Effector memory CD4-positive, alpha-beta T cell (primary cell): ENCODE measurements around the gene DDX41.
A peak's percentile ranks its signal among the peaks of the same experiment; 100 is the strongest.
"Not testable (repeated sequence)": the region's sequence is repeated elsewhere in the genome, so short reads cannot be mapped to it uniquely, and the experiment has no call there.

ENCODE experiments used
- DNase-seq, 3 donors: peaks; one replicate each; pipeline ENCODE4 v3.0.0-alpha.2; 2020
- H3K27ac ChIP-seq: 2 replicates; pipeline ENCODE4 v1.7.0; 2013; ENCODE audit warnings: mild to moderate bottlenecking, low read length, moderate library complexity; ENCODE audit not compliant: insufficient read depth, poor library complexity, severe bottlenecking
- H3K27me3 ChIP-seq: replicated peaks from 2 replicates; pipeline ENCODE4 v1.7.0; 2013; ENCODE audit warnings: mild to moderate bottlenecking, low read length; ENCODE audit not compliant: insufficient read depth, control insufficient read depth, poor library complexity, severe bottlenecking
- H3K36me3 ChIP-seq: 2 replicates; pipeline ENCODE4 v1.7.0; 2013; ENCODE audit warnings: mild to moderate bottlenecking, low read length, moderate library complexity; ENCODE audit not compliant: control insufficient read depth, insufficient read depth
- H3K4me1 ChIP-seq: 2 replicates; pipeline ENCODE4 v1.7.0; 2013; ENCODE audit warnings: low read length, mild to moderate bottlenecking; ENCODE audit not compliant: control insufficient read depth, insufficient read depth, poor library complexity, severe bottlenecking
- H3K4me3 ChIP-seq: 2 replicates; pipeline ENCODE4 v1.7.0; 2013; ENCODE audit warnings: low read length, low read depth, mild to moderate bottlenecking; ENCODE audit not compliant: insufficient read depth, poor library complexity, severe bottlenecking
- H3K9me3 ChIP-seq: 2 replicates; pipeline ENCODE4 v1.7.0; 2013; ENCODE audit warnings: mild to moderate bottlenecking, low read length, moderate library complexity; ENCODE audit not compliant: control insufficient read depth
- total RNA-seq, 3 donors: gene quantifications; one replicate each; lab custom pipeline; 2026; lab: John Stamatoyannopoulos, UW

The DDX41 gene
- total RNA-seq, result 41.3 to 47.0 (median 41.7) reads per million in 3 donors

DNA sequence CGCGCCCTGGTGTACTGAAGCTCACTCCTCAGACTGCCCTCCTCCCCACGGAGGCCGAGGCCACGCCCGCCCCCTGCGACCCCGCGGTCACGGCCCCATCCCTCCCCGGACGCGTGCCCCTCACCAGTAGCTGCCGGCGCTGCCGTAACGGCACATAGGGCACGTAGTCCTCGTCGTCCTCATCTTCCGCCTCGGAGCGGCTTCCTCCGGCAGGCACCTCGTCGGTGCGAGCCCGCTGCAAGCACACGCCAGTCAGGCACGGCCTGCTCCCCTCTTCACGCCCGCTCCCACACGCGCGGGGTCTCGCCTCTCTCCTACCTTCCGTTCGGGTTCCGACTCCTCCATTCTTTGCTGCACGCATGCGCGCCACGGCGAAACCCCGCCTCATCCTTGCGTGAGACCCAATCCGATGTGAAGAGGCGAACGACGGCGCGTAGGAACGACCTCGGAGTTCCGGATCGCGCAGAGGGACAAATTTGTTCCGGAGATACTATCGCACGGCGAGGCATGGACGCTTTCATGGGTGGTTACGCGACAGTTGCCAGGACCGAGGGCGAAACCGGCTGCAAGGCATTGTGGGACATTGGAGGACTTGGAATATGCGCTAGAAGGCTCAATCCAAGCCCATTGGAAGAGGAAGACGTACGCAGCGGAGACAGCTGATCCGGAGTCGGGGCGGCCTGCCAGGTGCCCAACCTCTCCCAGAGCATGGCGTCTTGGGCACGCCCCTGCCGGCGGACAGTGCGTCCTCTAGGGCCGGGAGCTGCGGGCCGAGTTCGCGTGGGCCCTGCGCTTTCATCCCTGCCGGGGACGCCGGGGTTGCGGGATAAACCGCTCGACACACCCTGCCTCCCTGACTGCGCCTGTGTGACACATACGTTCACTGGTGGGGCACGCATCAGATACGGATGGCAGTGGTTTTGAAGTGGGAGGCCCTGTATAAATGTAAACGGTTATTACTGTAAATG is at the start of gene DDX41:
TSS of gene DDX41 (minus strand) at position 361 of the 968 bp plus-strand sequence. CDS start at position 345, 16 bp downstream.
- Histone ChIP-seq H3K27me3 (no peaks in the 10 kb centered on the region), H3K36me3 (peaks cover 41% of the 10 kb centered on the region), H3K27ac (peak within 1 kb of the TSS; percentile 72), H3K4me3 (peak within 1 kb of the TSS; percentile 89), H3K4me1 (peaks cover 21% of the 10 kb centered on the region), H3K9me3 (no peaks in the 10 kb centered on the region)
- DNase-seq, result peak; percentile 91 to 93 (median 91)

DNA sequence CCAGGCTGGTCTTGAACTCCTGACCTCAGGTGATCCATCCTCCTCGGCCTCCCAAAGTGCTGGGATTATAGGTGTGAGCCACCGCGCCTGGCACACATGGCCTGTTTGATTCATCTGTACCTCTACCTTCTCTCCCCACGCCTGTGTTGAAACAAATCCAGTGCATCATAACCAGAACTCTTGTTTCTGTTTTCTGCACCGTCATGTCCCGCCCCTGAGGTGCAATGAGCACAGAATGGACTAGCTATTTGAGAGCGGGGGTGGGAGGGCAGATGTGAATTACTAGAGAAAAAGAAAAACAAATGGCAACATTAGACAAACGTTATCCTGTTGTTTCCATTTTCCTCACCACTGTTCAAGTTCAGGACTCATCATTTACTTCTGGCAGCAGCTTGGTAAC is 48.3 kb upstream of the DDX41 start:
- no peaks in the 10 kb centered on the region for H3K36me3 ChIP-seq
- DNase-seq, result no peak
- no peak overlapping the region for H3K27ac ChIP-seq
- H3K27me3 ChIP-seq, result no peaks in the 10 kb centered on the region
- H3K4me1 ChIP-seq, result no peaks in the 10 kb centered on the region
- H3K9me3 ChIP-seq, result no peaks in the 10 kb centered on the region
- no peak overlapping the region for H3K4me3 ChIP-seq

DNA sequence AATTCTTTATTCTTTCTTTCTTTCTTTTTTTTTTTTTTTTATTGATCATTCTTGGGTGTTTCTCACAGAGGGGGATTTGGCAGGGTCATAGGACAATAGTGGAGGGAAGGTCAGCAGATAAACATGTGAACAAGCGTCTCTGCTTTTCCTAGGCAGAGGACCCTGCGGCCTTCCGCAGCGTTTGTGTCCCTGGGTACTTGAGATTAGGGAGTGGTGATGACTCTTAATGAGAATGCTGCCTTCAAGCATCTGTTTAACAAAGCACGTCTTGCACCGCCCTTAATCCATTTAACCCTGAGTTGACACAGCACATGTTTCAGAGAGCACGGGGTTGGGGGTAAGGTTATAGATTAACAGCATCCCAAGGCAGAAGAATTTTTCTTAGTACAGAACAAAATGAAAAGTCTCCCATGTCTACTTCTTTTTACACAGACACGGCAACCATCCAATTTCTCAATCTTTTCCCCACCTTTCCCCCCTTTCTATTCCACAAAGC is 42.7 kb upstream of the DDX41 start:
- H3K9me3 ChIP-seq, H3K4me1 ChIP-seq, H3K36me3 ChIP-seq, H3K27ac ChIP-seq, H3K4me3 ChIP-seq, DNase-seq, H3K27me3 ChIP-seq: not testable (repeated sequence)

DNA sequence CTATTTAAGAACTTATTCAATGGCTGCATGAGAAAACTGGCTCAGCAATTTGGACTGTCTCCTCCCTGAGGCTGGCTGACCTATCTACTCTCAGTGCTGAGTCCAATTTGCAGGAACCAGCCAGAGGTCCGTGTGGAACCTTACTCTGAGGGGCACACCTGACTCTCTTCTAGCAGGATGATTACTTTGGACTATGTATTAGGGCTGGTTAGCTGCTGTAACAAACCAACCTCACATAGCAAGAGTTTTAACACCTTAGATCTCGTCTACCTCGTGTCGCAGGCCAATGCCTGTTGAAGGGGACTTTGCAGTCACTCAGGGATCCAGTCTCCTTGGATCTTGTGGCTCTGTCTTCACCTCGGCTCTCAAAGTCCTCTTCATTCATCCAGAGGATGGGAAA is 41.0 kb upstream of the DDX41 start:
- Histone ChIP-seq H3K36me3 (no peaks in the 10 kb centered on the region), H3K4me1 (peaks cover 19% of the 10 kb centered on the region), H3K4me3 (no peak overlapping the region), H3K27me3 (no peaks in the 10 kb centered on the region), H3K27ac (no peak overlapping the region), H3K9me3 (no peaks in the 10 kb centered on the region)
- DNase-seq, result no peak

DNA sequence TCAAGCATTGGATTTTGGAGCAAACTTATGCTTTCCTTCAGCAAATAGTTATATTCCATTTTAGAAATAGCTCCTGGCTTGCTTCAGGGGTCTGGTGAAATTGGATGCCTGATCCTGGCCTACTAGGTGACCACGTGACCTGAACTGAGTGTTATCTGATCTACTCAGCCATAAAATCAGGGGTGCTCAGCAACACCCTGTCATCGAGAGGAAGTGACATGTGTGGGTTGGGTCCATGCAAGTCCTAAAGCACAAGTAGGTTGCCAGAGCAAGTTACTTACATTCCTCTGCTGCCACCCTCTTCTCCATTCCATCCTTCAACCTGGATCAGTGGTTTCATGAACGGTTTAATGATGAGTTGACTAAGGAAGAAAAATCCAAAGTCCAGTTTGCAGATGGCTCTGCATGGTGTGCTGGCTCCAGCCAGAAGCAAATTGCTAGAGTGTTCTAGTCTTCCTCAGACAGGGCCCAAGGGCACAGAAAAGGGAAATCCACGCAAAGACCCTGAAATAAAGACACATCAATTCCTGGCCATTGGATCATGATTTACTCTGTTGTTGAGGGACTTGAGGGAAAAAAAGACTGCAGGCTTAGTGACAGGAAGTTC is 40.4 kb upstream of the DDX41 start:
- H3K4me1 ChIP-seq, result peaks cover 23% of the 10 kb centered on the region
- no peaks in the 10 kb centered on the region for H3K27me3 ChIP-seq
- H3K4me3 ChIP-seq, result no peak overlapping the region
- no peaks in the 10 kb centered on the region for H3K36me3 ChIP-seq
- no peak overlapping the region for H3K27ac ChIP-seq
- H3K9me3 ChIP-seq, result no peaks in the 10 kb centered on the region
- peak in 1 of 3 donors; percentile 9 for DNase-seq

DNA sequence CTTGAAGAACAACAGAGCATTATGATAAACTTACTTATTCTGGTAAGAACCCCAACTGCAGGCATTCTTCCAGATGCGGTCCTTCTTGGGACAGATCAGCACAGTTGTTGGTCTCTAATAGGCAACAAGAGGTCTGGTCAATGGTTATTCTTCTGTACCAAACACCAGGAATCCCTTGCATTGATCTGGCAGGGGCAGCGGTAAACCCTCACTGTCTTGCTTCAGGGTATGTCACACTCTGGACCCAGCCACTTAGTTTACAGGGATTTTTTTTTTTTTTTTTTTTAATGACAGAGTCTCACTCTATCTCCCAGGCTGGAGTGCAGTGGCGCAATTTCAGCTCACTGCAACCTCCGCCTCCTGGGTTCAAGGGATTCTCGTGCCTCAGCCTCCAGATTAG is 38.9 kb upstream of the DDX41 start:
- H3K36me3 ChIP-seq, result peaks cover 7% of the 10 kb centered on the region
- no peak overlapping the region for H3K27ac ChIP-seq
- H3K9me3 ChIP-seq, result no peaks in the 10 kb centered on the region
- peaks cover 23% of the 10 kb centered on the region for H3K4me1 ChIP-seq
- no peaks in the 10 kb centered on the region for H3K27me3 ChIP-seq
- no peak for DNase-seq
- no peak overlapping the region for H3K4me3 ChIP-seq

DNA sequence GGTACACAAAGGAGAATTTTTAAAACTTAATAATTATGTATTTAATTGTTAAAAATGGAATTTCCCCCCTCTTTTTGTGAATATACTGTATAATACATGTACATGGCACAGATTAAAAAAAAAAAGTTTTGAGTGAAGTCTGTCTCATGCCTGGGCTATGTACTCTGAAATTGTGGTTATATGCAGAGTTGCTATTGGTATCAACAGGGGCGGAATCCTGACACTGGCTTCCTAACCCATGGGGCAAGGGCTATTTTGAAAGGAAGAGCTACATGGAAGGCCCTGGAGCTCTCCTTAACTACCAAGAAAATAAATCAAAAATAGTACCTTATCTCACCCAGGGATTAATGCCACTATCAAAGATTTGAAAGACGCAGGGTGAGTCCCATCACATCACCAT is 38.5 kb upstream of the DDX41 start:
- peaks cover 23% of the 10 kb centered on the region for H3K4me1 ChIP-seq
- DNase-seq, result no peak
- H3K4me3 ChIP-seq, result no peak overlapping the region
- no peak overlapping the region for H3K27ac ChIP-seq
- no peaks in the 10 kb centered on the region for H3K27me3 ChIP-seq
- no peaks in the 10 kb centered on the region for H3K9me3 ChIP-seq
- H3K36me3 ChIP-seq, result peaks cover 9% of the 10 kb centered on the region

DNA sequence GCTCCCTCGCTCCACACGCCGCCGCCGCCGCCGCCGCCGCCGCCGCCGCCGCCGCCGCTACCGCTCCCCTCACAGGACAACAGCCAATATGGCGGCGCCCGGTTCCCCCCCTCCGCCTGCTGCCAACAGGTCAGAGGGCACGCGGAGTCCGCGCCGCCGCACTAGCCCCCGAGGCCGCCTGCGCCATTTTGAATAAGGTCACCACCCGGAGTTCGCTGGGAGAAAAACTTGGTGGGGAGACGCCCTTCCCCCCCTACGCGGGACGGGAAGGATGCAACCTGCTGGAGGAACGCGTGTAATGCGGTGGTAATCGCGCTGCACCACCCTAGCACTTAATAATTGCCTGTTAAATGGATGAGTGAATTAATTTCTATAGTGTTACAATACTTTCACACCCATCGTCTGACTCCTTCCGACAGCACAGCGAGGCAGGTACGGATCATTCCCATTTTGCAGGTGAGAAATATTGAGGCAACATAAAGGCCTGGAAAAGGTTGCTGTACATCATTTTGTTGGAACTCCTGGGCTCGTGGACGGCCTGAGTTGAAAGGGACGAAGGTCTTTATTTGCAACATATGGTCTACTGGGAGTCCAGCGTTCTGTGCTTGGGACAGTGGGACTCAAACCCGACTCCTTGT is 37.8 kb upstream of the DDX41 start, which contains the start of gene FAM193B:
TSS of gene FAM193B (minus strand) at position 90 of the 638 bp plus-strand sequence. CDS start 105 bp downstream, outside the sequence.
- H3K27me3 ChIP-seq, result no peaks in the 10 kb centered on the region
- H3K27ac ChIP-seq, result peak within 1 kb of the TSS; percentile 65
- no peaks in the 10 kb centered on the region for H3K9me3 ChIP-seq
- H3K4me3 ChIP-seq, result peak within 1 kb of the TSS; percentile 77
- peaks cover 9% of the 10 kb centered on the region for H3K36me3 ChIP-seq
- DNase-seq, result peak; percentile 87 to 93 (median 91)
- H3K4me1 ChIP-seq, result peaks cover 23% of the 10 kb centered on the region

DNA sequence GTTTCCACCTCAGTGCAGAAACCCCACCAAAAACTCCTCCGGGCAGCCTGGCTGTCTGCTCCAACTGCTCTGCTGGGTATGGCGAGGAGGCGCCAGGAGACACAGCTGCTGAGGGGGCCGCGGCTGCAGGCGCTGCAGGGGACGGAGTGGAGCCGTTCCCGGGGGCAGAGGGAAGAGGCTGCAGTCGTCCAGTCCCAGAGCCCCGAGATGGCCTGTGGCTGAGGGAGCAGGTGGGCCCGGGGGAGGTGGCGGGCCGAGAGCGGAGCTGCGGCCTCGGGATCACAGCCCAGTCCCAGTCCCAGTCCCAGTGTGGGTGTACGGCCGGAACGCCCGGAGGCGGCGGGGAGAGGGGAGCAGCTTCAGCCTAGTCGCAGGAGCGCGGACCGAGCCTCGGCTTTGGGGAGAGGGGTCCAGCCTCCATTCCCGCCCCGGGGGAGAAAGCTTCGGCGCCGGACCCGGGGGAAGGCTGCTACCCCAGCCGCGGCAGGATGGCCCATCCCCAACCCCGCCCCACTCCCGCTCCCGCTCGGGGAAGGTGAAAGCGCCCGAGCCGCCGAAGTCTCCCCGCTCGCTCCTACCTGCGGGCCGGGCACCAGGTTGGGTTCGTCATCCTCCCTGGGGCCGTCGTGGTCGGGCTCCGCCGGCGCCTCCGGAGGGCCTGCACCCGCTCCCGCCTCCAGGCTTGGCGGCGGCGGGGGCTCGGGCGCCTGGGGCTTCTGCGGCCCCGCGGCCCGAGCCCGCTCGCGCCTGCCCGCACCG is 37.1 kb upstream of the DDX41 start:
- DNase-seq, result no peak
- Histone ChIP-seq H3K9me3 (no peaks in the 10 kb centered on the region), H3K4me1 (peaks cover 23% of the 10 kb centered on the region), H3K27ac (peak overlapping the region; percentile 65), H3K36me3 (peaks cover 9% of the 10 kb centered on the region), H3K27me3 (no peaks in the 10 kb centered on the region), H3K4me3 (peak overlapping the region; percentile 77)
